Pancreas (tissue), 10 donors: ENCODE results near the gene MRGPRD. TPM values are rescaled to one million over a fixed set of nuclear protein-coding genes. Genes with fewer than 3 reads are reported as not detected.
"Not testable (repeated sequence)": the region's sequence is repeated elsewhere in the genome, so short reads cannot be mapped to it uniquely, and the experiment has no call there.

Experiments used
- ATAC-seq, 4 donors: fragments of 200-7000 bp; cut with Tn5 transposase; one replicate each; pipeline versions ENCODE4 v1.8.0 to v1.9.1; 2020; ENCODE audit warnings: mild to moderate bottlenecking in 4 of 4, moderate library complexity in 4 of 4
- DNase-seq, 6 donors: peaks; one replicate each; pipeline ENCODE4 v3.0.0-alpha.2; 2020
- FAIRE-seq: peaks from 2 replicates; lab custom pipeline; 2012; peaks lifted over from hg19 to GRCh38; lab: Jason Lieb, UNC
- H3K27ac ChIP-seq, 4 donors: fragments of 200-600 bp; sonication (generic); 1 replicate in 3 of 4; 2 replicates in 1 of 4; pipeline versions ENCODE4 v1.5.0 to v1.8.0; 2020
- H3K27me3 ChIP-seq, 4 donors: fragments of 200-600 bp; one replicate each; pipeline ENCODE4 v1.8.0; 2021
- H3K36me3 ChIP-seq, 3 donors: fragments of 200-600 bp; sonication (generic) in 1 of 3; one replicate each; pipeline versions ENCODE4 v1.5.0 to v1.8.0; 2020 to 2021
- H3K4me1 ChIP-seq, 3 donors: fragments of 200-600 bp; one replicate each; pipeline ENCODE4 v1.8.0; 2021
- H3K4me3 ChIP-seq, 4 donors: fragments of 200-600 bp; sonication (generic) in 2 of 4; one replicate each; pipeline versions ENCODE4 v1.5.0 to v1.8.0; 2020 to 2021
- H3K9me3 ChIP-seq, 4 donors: fragments of 200-600 bp; one replicate each; pipeline ENCODE4 v1.8.0; 2021
- CTCF ChIP-seq, 4 donors: fragments of 200-600 bp; sonication (generic) in 3 of 4; IDR thresholded peaks; one replicate each; pipeline versions ENCODE4 v1.5.0 to v1.8.0; 2021; ENCODE audit warnings: antibody characterized with exemption in 4 of 4
- WGBS, 2 donors: extraction: QIAGEN DNeasy Blood & Tissue Kit; methylation state at CpG; one replicate each; pipeline ENCODE4 v1.1.7; 2013; 5-methylcytosine and 5-hydroxymethylcytosine counted together
- intact Hi-C, 3 donors: fragments of 100-400 bp; cut with DNase I; formaldehyde crosslinking; loops; one replicate each; pipeline versions ENCODE4 v1.11.1 to v1.14.2; 2022
- polyA plus RNA-seq, 2 donors: library from polyadenylated mRNA; stranded (reverse); fragments of 200-250 nt; gene quantifications; one replicate each; pipeline ENCODE4 v1.2.3, GENCODE V29; 2013
- total RNA-seq, 6 donors: library from RNA; stranded (reverse); fragmentation: NEBNext Ultra II Directional in 4 of 6; extraction: Animal tissue kit (Norgen Biotek cat#: 25700) in 4 of 6; gene quantifications; one replicate each; pipeline versions ENCODE4 v1.2.1 to v1.2.4, GENCODE V29; 2021 to 2023
- donor health status: healthy with polysubstance abuse.
- donor health status: DM: no; HTN: no; CAD: no; lungs with moderate emphysema.
- donor health status: DM: no; HTN: no; CAD: no.
- donor health status: control.
- donor health status: control.
- donor health status: Bipolar disorder and iron deficiency.
- donor health status: DM: yes; HTN: yes; CAD: no.
- donor health status: DM: no; HTN: no; CAD: no.
- donor health status: DM: no; HTN: no; CAD: no.
- donor health status: DM: yes; HTN: yes; CAD: no.

MRGPRD gene
- total and polyA plus RNA-seq, 8 donors = not detected

GRCh38 chr11:68977781-68978625 lies 2.8 kb downstream of the MRGPRD start:
- 54 to 65% methylated on average over 14 of the region's 14 CpGs for WGBS, 2 donors
- no peak overlapping the region for H3K4me3 ChIP-seq
- no peaks in the 10 kb centered on the region for H3K4me1 ChIP-seq
- intact Hi-C loops = no loop called here
- ATAC-seq (no peak), DNase-seq (peak in 2 of 6 donors; percentile 4 to 28), FAIRE-seq (no peak)
- no peaks in the 10 kb centered on the region for H3K36me3 ChIP-seq
- no peaks in the 10 kb centered on the region for H3K9me3 ChIP-seq
- TF ChIP-seq CTCF (IDR thresholded peaks at IDR 0.05) = no peak
- H3K27ac ChIP-seq = no peak overlapping the region
- no peaks in the 10 kb centered on the region for H3K27me3 ChIP-seq

- H3K27me3 ChIP-seq = no peaks in the 10 kb centered on the region
- no peaks in the 10 kb centered on the region for H3K9me3 ChIP-seq
- DNase-seq (peak in 1 of 6 donors; percentile 3), ATAC-seq (no peak), FAIRE-seq (no peak)
- no peak overlapping the region for H3K4me3 ChIP-seq
- H3K36me3 ChIP-seq = no peaks in the 10 kb centered on the region
- no peaks in the 10 kb centered on the region for H3K4me1 ChIP-seq
- H3K27ac ChIP-seq = no peak overlapping the region
- no peak for TF ChIP-seq CTCF (IDR thresholded peaks at IDR 0.05)
- intact Hi-C loops = no loop called here
- 55 to 61% methylated on average over 4 of the region's 4 CpGs for WGBS, 2 donors
Observed at GRCh38 chr11:68976563-68976962, 4.2 kb downstream of the MRGPRD start.

- ATAC-seq = no peak
- H3K9me3 ChIP-seq = no peaks in the 10 kb centered on the region
- H3K36me3 ChIP-seq = no peaks in the 10 kb centered on the region
- TF ChIP-seq CTCF (IDR thresholded peaks at IDR 0.05) = no peak
- H3K4me3 ChIP-seq = no peak overlapping the region
- WGBS, 2 donors = 41 to 47% methylated on average over 4 of the region's 4 CpGs
- H3K27ac ChIP-seq = no peak overlapping the region
- H3K4me1 ChIP-seq = no peaks in the 10 kb centered on the region
- no peak for FAIRE-seq
- H3K27me3 ChIP-seq = no peaks in the 10 kb centered on the region
- peak in 2 of 6 donors; percentile 2 to 6 for DNase-seq
- intact Hi-C loops = no loop called here
Observed at GRCh38 chr11:68976095-68976494, 4.7 kb downstream of the MRGPRD start.

GRCh38 chr11:68974421-68975194 lies 6.2 kb downstream of the MRGPRD start:
- DNase-seq (peak in 2 of 6 donors; percentile 5 to 44), ATAC-seq (peak in 1 of 4 donors; percentile 26), FAIRE-seq (no peak)
- no peak overlapping the region for H3K27ac ChIP-seq
- 84 to 92% methylated on average over 23 of the region's 23 CpGs for WGBS, 2 donors
- TF ChIP-seq CTCF (IDR thresholded peaks at IDR 0.05) = no peak
- no peaks in the 10 kb centered on the region for H3K36me3 ChIP-seq
- no peaks in the 10 kb centered on the region for H3K4me1 ChIP-seq
- intact Hi-C loops = no loop called here
- H3K9me3 ChIP-seq = no peaks in the 10 kb centered on the region
- no peaks in the 10 kb centered on the region for H3K27me3 ChIP-seq
- no peak overlapping the region for H3K4me3 ChIP-seq

- ATAC-seq, intact Hi-C loops, H3K4me3 ChIP-seq, FAIRE-seq, H3K27ac ChIP-seq, H3K9me3 ChIP-seq, H3K4me1 ChIP-seq, H3K27me3 ChIP-seq, H3K36me3 ChIP-seq: not testable (repeated sequence)
- DNase-seq = peak in 2 of 6 donors; percentile 3 to 6
- 79 to 91% methylated on average over 12 of the region's 12 CpGs for WGBS, 2 donors
Observed at GRCh38 chr11:68973706-68974105, 7.1 kb downstream of the MRGPRD start.
